ENCODE measurements around the gene FARSB.

FARSB gene

GRCh38 chr2:222577341-222577740, 78.6 kb downstream of the FARSB start:
- Histone ChIP-seq H2BK120ac (ENCODE audit: insufficient read depth, low read length, poor library complexity) (no peak overlapping the region), H3K14ac (ENCODE audit: low read length) (no peak overlapping the region), H3K9me3 (ENCODE audit: insufficient read depth, low read depth, low read length) (no peaks in the 10 kb centered on the region), H3K4ac (ENCODE audit: low read depth, low read length) (no peak overlapping the region), H3K27me3 (ENCODE audit: insufficient read depth, low read length) (no peaks in the 10 kb centered on the region), H3K36me3 (ENCODE audit: control insufficient read depth in 1 of 2, insufficient read depth in 2 of 2, low read length in 2 of 2) (no peaks in the 10 kb centered on the region), H2BK12ac (ENCODE audit: low read length) (no peak overlapping the region), H3K27ac (ENCODE audit: low read depth, low read length) (no peak overlapping the region), H3K4me3 (ENCODE audit: low read depth, low read length) (no peak overlapping the region), H3K79me1 (ENCODE audit: low read length) (no peaks in the 10 kb centered on the region), H2AK5ac (ENCODE audit: low read length) (no peak overlapping the region), H3K18ac (ENCODE audit: low read length) (no peak overlapping the region), H3K23ac (ENCODE audit: low read length) (no peak overlapping the region), H3K79me2 (ENCODE audit: control insufficient read depth, insufficient read depth, low read length, poor library complexity) (no peaks in the 10 kb centered on the region), H3K9ac (ENCODE audit: low read length) (no peak overlapping the region), H4K8ac (ENCODE audit: low read depth, low read length) (no peak overlapping the region), H2BK5ac (ENCODE audit: low read depth, low read length, poor library complexity) (no peak overlapping the region), H2AFZ (ENCODE audit: insufficient read depth, low read length, poor library complexity) (no peak overlapping the region), H3K4me1 (ENCODE audit: control insufficient read depth in 1 of 2, insufficient read depth in 2 of 2, low read length in 2 of 2) (peaks cover 0 to 5% of the 10 kb centered on the region in 2 experiments), H4K12ac (ENCODE audit: low read depth, low read length) (no peak overlapping the region), H3K4me2 (ENCODE audit: low read length) (no peak overlapping the region), H4K91ac (ENCODE audit: low read depth, low read length) (no peak overlapping the region)
- WGBS (ENCODE audit: extremely low coverage, insufficient coverage, insufficient read length): 100% methylated on average over 1 of the region's 3 CpGs
- DNase-seq: no peak

- Histone ChIP-seq H3K23ac (ENCODE audit: low read length) (no peak overlapping the region), H3K4ac (ENCODE audit: low read depth, low read length) (no peak overlapping the region), H3K4me3 (ENCODE audit: low read depth, low read length) (no peak overlapping the region), H2BK120ac (ENCODE audit: insufficient read depth, low read length, poor library complexity) (no peak overlapping the region), H3K18ac (ENCODE audit: low read length) (no peak overlapping the region), H4K8ac (ENCODE audit: low read depth, low read length) (no peak overlapping the region), H2BK12ac (ENCODE audit: low read length) (no peak overlapping the region), H2AFZ (ENCODE audit: insufficient read depth, low read length, poor library complexity) (no peak overlapping the region), H3K4me1 (ENCODE audit: control insufficient read depth in 1 of 2, insufficient read depth in 2 of 2, low read length in 2 of 2) (peaks cover 0 to 5% of the 10 kb centered on the region in 2 experiments), H2BK5ac (ENCODE audit: low read depth, low read length, poor library complexity) (no peak overlapping the region), H3K4me2 (ENCODE audit: low read length) (no peak overlapping the region), H3K9ac (ENCODE audit: low read length) (no peak overlapping the region), H3K9me3 (ENCODE audit: insufficient read depth, low read depth, low read length) (no peaks in the 10 kb centered on the region), H3K14ac (ENCODE audit: low read length) (no peak overlapping the region), H3K36me3 (ENCODE audit: control insufficient read depth in 1 of 2, insufficient read depth in 2 of 2, low read length in 2 of 2) (peaks cover 0 to 4% of the 10 kb centered on the region in 2 experiments), H3K79me1 (ENCODE audit: low read length) (no peaks in the 10 kb centered on the region), H2AK5ac (ENCODE audit: low read length) (no peak overlapping the region), H4K12ac (ENCODE audit: low read depth, low read length) (no peak overlapping the region), H4K91ac (ENCODE audit: low read depth, low read length) (no peak overlapping the region), H3K27me3 (ENCODE audit: insufficient read depth, low read length) (no peaks in the 10 kb centered on the region), H3K79me2 (ENCODE audit: control insufficient read depth, insufficient read depth, low read length, poor library complexity) (no peaks in the 10 kb centered on the region), H3K27ac (ENCODE audit: low read depth, low read length) (no peak overlapping the region)
- no CpG with 5 or more reads among the region's 7 CpGs for WGBS (ENCODE audit: extremely low coverage, insufficient coverage, insufficient read length)
- DNase-seq: no peak
Measured at GRCh38 chr2:222576171-222577081, 79.5 kb downstream of the FARSB start.

- Histone ChIP-seq H2BK120ac (ENCODE audit: insufficient read depth, low read length, poor library complexity) (no peak overlapping the region), H3K27ac (ENCODE audit: low read depth, low read length) (no peak overlapping the region), H4K91ac (ENCODE audit: low read depth, low read length) (no peak overlapping the region), H3K4me3 (ENCODE audit: low read depth, low read length) (no peak overlapping the region), H3K9me3 (ENCODE audit: insufficient read depth, low read depth, low read length) (no peaks in the 10 kb centered on the region), H3K4me2 (ENCODE audit: low read length) (no peak overlapping the region), H3K27me3 (ENCODE audit: insufficient read depth, low read length) (no peaks in the 10 kb centered on the region), H4K12ac (ENCODE audit: low read depth, low read length) (no peak overlapping the region), H3K14ac (ENCODE audit: low read length) (no peak overlapping the region), H2AFZ (ENCODE audit: insufficient read depth, low read length, poor library complexity) (no peak overlapping the region), H2AK5ac (ENCODE audit: low read length) (no peak overlapping the region), H3K79me1 (ENCODE audit: low read length) (no peaks in the 10 kb centered on the region), H3K18ac (ENCODE audit: low read length) (no peak overlapping the region), H3K36me3 (ENCODE audit: control insufficient read depth in 1 of 2, insufficient read depth in 2 of 2, low read length in 2 of 2) (peaks cover 0 to 5% of the 10 kb centered on the region in 2 experiments), H3K79me2 (ENCODE audit: control insufficient read depth, insufficient read depth, low read length, poor library complexity) (no peaks in the 10 kb centered on the region), H4K8ac (ENCODE audit: low read depth, low read length) (no peak overlapping the region), H2BK5ac (ENCODE audit: low read depth, low read length, poor library complexity) (no peak overlapping the region), H3K9ac (ENCODE audit: low read length) (no peak overlapping the region), H2BK12ac (ENCODE audit: low read length) (no peak overlapping the region), H3K4me1 (ENCODE audit: control insufficient read depth in 1 of 2, insufficient read depth in 2 of 2, low read length in 2 of 2) (peaks cover 0 to 5% of the 10 kb centered on the region in 2 experiments), H3K4ac (ENCODE audit: low read depth, low read length) (no peak overlapping the region), H3K23ac (ENCODE audit: low read length) (no peak overlapping the region)
- DNase-seq: no peak
- no CpG with 5 or more reads among the region's 2 CpGs for WGBS (ENCODE audit: extremely low coverage, insufficient coverage, insufficient read length)
Measured at GRCh38 chr2:222575618-222576017, 80.3 kb downstream of the FARSB start.

DNA sequence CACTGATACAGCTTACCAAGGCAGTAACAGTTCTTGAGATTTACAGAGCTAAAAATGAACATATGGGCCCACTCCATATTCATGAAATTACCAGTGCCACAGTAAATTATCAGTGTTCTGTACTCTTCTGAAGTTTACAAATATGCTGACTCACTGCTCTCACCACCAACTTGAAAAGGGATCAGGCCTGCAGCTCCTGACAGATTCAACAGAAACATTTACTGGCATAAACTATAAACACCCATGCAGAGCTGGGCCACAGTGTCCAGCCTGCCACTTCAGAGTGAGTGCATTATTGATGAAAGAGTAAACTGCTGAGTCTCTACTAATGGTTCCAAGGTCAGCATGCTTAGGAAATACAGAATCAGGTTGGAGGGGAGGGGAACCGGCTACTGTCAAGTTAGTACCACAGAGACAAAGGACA, 83.1 kb downstream of the FARSB start:
- H4K8ac ChIP-seq (ENCODE audit: low read depth, low read length): no peak overlapping the region
- H3K4me3 ChIP-seq (ENCODE audit: low read depth, low read length): no peak overlapping the region
- no peaks in the 10 kb centered on the region for H3K79me2 ChIP-seq (ENCODE audit: control insufficient read depth, insufficient read depth, low read length, poor library complexity)
- H3K36me3 ChIP-seq (ENCODE audit: control insufficient read depth in 1 of 2, insufficient read depth in 2 of 2, low read length in 2 of 2): peaks cover 0 to 6% of the 10 kb centered on the region in 2 experiments
- no peaks in the 10 kb centered on the region for H3K27me3 ChIP-seq (ENCODE audit: insufficient read depth, low read length)
- H3K4me1 ChIP-seq (ENCODE audit: control insufficient read depth in 1 of 2, insufficient read depth in 2 of 2, low read length in 2 of 2): peaks cover 0 to 5% of the 10 kb centered on the region in 2 experiments
- no peak overlapping the region for H2BK12ac ChIP-seq (ENCODE audit: low read length)
- H3K79me1 ChIP-seq (ENCODE audit: low read length): no peaks in the 10 kb centered on the region
- H3K4ac ChIP-seq (ENCODE audit: low read depth, low read length): no peak overlapping the region
- no peak overlapping the region for H2BK5ac ChIP-seq (ENCODE audit: low read depth, low read length, poor library complexity)
- no peak overlapping the region for H3K9ac ChIP-seq (ENCODE audit: low read length)
- no peak overlapping the region for H3K18ac ChIP-seq (ENCODE audit: low read length)
- H4K12ac ChIP-seq (ENCODE audit: low read depth, low read length): no peak overlapping the region
- H3K23ac ChIP-seq (ENCODE audit: low read length): no peak overlapping the region
- no peaks in the 10 kb centered on the region for H3K9me3 ChIP-seq (ENCODE audit: insufficient read depth, low read depth, low read length)
- no peak overlapping the region for H3K14ac ChIP-seq (ENCODE audit: low read length)
- no peak overlapping the region for H2AFZ ChIP-seq (ENCODE audit: insufficient read depth, low read length, poor library complexity)
- DNase-seq: no peak
- H2AK5ac ChIP-seq (ENCODE audit: low read length): no peak overlapping the region
- H2BK120ac ChIP-seq (ENCODE audit: insufficient read depth, low read length, poor library complexity): no peak overlapping the region
- no peak overlapping the region for H3K27ac ChIP-seq (ENCODE audit: low read depth, low read length)
- no peak overlapping the region for H3K4me2 ChIP-seq (ENCODE audit: low read length)
- no CpG with 5 or more reads among the region's 1 CpG for WGBS (ENCODE audit: extremely low coverage, insufficient coverage, insufficient read length)
- no peak overlapping the region for H4K91ac ChIP-seq (ENCODE audit: low read depth, low read length)

Data from trophoblast cell (in vitro differentiated cells and primary cell).